Parathyroid adenoma (tissue), 2 donors: Measurements from ENCODE around the gene TMEM44.
A peak's percentile ranks its signal among the peaks of the same experiment; 100 is the strongest.

Source experiments
- H2AFZ ChIP-seq: fragments of 300-600 bp; sonication (generic); one replicate; pipeline ENCODE4 v1.7.0; 2017; ENCODE audit warnings: antibody characterized with exemption, mild to moderate bottlenecking
- H3K27ac ChIP-seq: fragments of 300-600 bp; sonication (generic); one replicate; pipeline ENCODE4 v1.7.0; 2017
- H3K27me3 ChIP-seq: fragments of 300-600 bp; sonication (generic); one replicate; pipeline ENCODE4 v1.7.0; 2017; ENCODE audit warnings: low read length; ENCODE audit not compliant: control insufficient read depth, insufficient read depth
- H3K36me3 ChIP-seq: fragments of 300-600 bp; sonication (generic); one replicate; pipeline ENCODE4 v1.7.0; 2017; ENCODE audit warnings: low read length; ENCODE audit not compliant: control insufficient read depth, insufficient read depth
- H3K4me1 ChIP-seq: fragments of 300-600 bp; sonication (generic); one replicate; pipeline ENCODE4 v1.7.0; 2017; ENCODE audit warnings: control low read depth
- H3K4me2 ChIP-seq: fragments of 300-600 bp; sonication (generic); one replicate; pipeline ENCODE4 v1.7.0; 2017; ENCODE audit warnings: low read length
- H3K4me3 ChIP-seq: fragments of 300-600 bp; sonication (generic); one replicate; pipeline ENCODE4 v1.7.0; 2017; ENCODE audit warnings: low read depth, low read length
- H3K79me2 ChIP-seq: fragments of 300-600 bp; sonication (generic); one replicate; pipeline ENCODE4 v1.7.0; 2017; ENCODE audit warnings: control low read depth
- H3K9ac ChIP-seq: fragments of 300-600 bp; sonication (generic); one replicate; pipeline ENCODE4 v1.7.0; 2017; ENCODE audit warnings: mild to moderate bottlenecking
- H3K9me3 ChIP-seq: fragments of 300-600 bp; sonication (generic); one replicate; pipeline ENCODE4 v1.7.0; 2017; ENCODE audit warnings: low read length; ENCODE audit not compliant: control insufficient read depth
- CTCF ChIP-seq: fragments of 300-600 bp; sonication (generic); IDR thresholded peaks from one replicate; pipeline ENCODE4 v1.7.0; 2017; ENCODE audit warnings: antibody characterized with exemption, mild to moderate bottlenecking
- donor health status: primary hyperparathyroidism.

The TMEM44 gene

GRCh38 chr3:194637541-194638400 lies 4.6 kb upstream of the TMEM44 start:
- Histone ChIP-seq H3K4me2 (no peak overlapping the region), H3K27ac (no peak overlapping the region), H3K79me2 (no peaks in the 10 kb centered on the region), H3K36me3 (no peaks in the 10 kb centered on the region), H3K27me3 (no peaks in the 10 kb centered on the region), H3K4me3 (no peak overlapping the region), H3K4me1 (no peaks in the 10 kb centered on the region), H3K9me3 (no peaks in the 10 kb centered on the region), H2AFZ (no peak overlapping the region), H3K9ac (no peak overlapping the region)
- no peak for TF ChIP-seq CTCF

- Histone ChIP-seq H3K4me1 (no peaks in the 10 kb centered on the region), H3K4me2 (no peak overlapping the region), H3K79me2 (no peaks in the 10 kb centered on the region), H3K27ac (no peak overlapping the region), H3K4me3 (no peak overlapping the region), H3K9me3 (no peaks in the 10 kb centered on the region), H3K27me3 (no peaks in the 10 kb centered on the region), H3K9ac (no peak overlapping the region), H3K36me3 (no peaks in the 10 kb centered on the region), H2AFZ (no peak overlapping the region)
- no peak for TF ChIP-seq CTCF
Measured at GRCh38 chr3:194637066-194637465, 3.8 kb upstream of the TMEM44 start.

GRCh38 chr3:194632809-194633348 lies 340 bp downstream of the TMEM44 start:
- no peak for TF ChIP-seq CTCF
- no peak overlapping the region for H3K9ac ChIP-seq
- H3K27me3 ChIP-seq = no peaks in the 10 kb centered on the region
- H3K27ac ChIP-seq = no peak overlapping the region
- H3K9me3 ChIP-seq = no peaks in the 10 kb centered on the region
- no peaks in the 10 kb centered on the region for H3K36me3 ChIP-seq
- H3K4me3 ChIP-seq = peak overlapping the region; percentile 44
- peak overlapping the region; percentile 69 for H3K4me2 ChIP-seq
- H3K4me1 ChIP-seq = no peaks in the 10 kb centered on the region
- H3K79me2 ChIP-seq = no peaks in the 10 kb centered on the region
- peak overlapping the region; percentile 84 for H2AFZ ChIP-seq

GRCh38 chr3:194632226-194632808 lies 902 bp downstream of the TMEM44 start:
- Histone ChIP-seq H3K4me2 (peak overlapping the region; percentile 69), H3K36me3 (no peaks in the 10 kb centered on the region), H3K4me3 (peak overlapping the region; percentile 44), H3K27me3 (no peaks in the 10 kb centered on the region), H3K9me3 (no peaks in the 10 kb centered on the region), H3K27ac (no peak overlapping the region), H2AFZ (peak overlapping the region; percentile 84), H3K9ac (no peak overlapping the region), H3K79me2 (no peaks in the 10 kb centered on the region), H3K4me1 (no peaks in the 10 kb centered on the region)
- no peak for TF ChIP-seq CTCF
